DMS53 treated with DMSO at 0.1 percent for 48 hours (cell line): ENCODE measurements around the gene MYL5.
"Not testable (repeated sequence)": the region's sequence is repeated elsewhere in the genome, so short reads cannot be mapped to it uniquely, and the experiment has no call there.

Source experiments
- DNase-seq: peaks from one replicate; lab custom pipeline; 2025; ENCODE audit not compliant: unreplicated experiment; lab: John Stamatoyannopoulos, UW

Gene MYL5

DNA sequence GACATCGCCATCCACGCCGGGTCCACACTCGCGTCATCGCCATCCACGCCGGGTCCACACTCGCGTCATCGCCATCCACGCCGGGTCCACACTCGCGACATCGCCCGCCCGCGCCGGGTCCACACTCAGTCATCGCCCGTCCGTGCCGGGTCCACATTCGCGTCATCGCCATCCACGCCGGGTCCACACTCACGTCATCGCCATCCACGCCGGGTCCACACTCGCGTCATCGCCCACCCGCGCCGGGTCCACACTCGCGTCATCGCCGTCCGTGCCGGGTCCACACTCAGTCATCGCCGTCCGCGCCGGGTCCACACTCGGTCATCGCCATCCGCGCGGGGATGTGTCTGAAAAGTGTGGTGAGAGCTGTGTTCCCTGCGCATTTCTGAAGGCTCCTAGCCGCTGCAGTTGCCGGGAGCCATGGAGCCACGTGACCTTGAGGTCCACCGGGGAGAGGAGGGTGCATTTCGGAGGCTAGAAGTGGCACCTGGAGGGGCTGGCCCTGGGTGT is 48.6 kb downstream of the MYL5 start:
- DNase-seq, result no peak

DNA sequence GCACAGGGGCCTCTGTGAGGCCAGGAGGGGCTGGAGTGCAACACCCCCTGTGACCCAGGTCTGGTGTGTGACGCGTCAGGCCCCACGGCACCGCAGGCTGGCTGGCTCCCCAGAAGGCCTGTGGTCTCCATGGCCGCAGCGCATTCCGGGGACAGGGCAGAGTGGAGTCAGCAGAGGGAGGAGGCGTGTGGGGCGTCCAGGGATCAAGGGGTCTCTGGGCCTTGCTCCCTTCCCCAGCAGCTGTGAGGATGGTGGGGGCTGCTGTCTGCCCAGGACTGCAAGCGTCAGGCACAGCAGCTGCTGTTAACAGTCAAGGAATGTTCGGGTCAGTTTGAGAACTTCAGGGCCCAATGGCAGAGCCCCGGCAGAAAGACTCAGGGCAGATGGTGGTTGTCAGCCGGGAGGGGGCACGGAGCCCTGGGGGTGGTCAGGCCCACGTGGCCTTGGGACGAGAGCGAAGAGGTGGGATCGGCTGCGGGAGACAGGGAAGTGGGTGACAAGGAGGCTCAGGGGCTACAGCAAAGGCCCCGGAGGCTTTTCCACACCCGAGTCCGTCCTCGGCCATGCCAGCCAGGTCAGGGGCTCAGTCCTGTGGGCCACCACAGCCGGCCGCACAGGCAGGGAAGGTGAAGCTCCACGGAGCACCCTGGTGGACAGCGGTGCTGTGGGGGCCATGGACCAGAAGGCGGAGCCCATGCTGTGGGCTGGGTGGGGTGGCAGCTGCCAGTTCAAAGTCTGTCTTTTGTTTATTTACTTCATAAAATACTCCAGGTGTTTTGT is 49.6 kb downstream of the MYL5 start:
- DNase-seq, result no peak

DNA sequence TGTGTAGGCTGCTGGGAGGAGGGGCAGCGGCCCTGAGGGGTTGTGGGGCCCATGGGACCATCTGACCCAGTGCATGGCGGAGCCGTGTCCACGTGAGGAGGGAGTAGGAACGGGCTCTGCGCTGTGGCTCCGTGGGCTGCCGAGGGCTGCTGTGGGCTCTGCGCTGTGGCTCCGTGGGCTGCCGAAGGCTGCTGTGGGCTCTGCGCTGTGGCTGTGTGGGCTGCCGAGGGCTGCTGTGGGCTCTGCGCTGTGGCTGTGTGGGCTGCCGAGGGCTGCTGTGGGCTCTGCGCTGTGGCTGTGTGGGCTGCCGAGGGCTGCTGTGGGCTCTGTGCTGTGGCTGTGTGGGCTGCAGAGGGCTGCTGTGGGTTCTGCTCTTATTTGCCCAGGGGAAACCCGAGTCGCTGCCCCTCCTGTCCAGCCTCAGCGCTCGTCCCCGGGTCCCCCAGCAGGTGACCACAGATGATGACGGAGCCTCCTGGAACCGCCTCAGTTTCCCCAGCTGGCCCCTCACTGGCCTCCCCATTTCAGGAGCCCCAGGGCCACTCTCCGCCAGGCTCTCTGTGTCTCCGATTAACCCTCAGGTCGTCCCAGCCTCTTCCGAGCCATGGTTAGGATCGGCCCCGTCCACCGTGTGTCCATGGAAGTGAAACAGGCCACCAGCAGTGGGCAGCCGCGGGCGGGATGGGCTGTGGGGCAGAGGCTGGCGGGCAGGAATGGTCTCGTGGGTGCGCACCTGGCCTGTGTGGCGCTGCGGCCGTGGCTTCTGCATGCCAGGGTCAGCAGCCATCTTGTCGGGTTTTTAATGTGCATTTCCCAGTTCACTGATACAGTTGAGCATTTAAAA is 51.3 kb downstream of the MYL5 start:
- no peak for DNase-seq

DNA sequence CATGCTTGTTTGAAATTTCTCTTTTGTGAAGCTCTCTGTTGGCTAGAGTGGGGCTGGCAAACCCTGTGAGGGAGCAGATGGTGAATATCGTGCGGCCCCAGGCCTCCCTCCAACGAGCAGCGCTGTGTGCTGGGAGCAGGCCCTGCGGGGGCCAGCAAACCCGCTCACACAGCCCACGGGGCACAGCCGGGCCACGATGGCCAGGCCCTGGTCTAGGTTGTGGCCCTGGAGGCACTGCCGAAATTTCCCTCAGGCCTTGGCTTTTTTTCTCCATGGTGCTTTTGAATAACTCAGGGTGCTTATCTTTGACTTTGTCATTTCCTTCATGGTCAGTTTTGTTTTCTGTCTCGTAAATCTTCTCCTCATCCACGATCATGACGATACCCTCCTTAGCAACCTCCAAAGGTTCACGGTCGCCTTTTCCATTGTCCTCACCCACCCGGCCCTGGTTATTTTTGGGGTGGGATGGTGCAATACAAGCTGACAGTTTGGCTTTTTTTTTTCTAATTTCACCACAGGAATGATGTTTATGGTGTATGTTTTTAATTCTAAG is 52.0 kb downstream of the MYL5 start:
- DNase-seq, result no peak

DNA sequence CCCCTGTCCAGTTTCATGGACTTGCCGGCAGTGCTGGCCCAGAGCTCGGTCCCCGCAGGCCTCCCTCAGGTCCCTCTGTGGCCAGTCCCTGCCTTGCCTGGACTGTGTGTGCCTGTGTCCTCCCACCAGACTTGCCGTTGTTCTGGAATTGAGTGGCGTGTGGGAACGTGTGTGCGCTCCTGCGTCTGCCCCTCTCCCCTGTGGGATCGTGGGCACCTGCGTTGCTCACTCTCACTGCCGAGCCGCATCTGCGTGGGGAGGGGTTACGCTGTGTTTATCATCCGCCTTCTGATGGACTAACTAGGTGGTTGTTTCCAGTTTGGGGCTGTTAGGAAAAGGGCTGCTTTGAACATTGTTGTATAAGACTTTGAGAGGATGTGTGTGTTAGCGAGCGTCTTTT is 52.5 kb downstream of the MYL5 start:
- DNase-seq, result no peak

DNA sequence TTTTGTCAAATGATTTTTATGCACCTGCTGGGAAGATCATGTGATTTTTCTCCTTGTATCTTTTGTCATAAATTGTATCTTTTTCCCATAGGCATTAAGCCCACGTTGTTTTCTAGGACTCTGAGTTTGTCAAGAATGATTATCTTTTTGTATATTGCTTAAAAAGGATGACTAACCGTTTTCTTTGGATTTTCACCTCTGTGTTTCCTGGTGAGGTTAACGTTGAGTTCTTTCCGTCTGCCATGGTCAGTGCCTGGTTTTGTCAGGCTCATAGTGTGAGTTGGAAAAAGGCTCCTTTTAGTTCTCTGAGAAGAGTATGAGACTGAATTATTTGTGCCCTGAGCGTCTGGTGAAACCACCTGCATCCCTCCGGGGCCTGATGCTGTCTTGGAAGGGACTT is 53.2 kb downstream of the MYL5 start:
- no peak for DNase-seq

DNA sequence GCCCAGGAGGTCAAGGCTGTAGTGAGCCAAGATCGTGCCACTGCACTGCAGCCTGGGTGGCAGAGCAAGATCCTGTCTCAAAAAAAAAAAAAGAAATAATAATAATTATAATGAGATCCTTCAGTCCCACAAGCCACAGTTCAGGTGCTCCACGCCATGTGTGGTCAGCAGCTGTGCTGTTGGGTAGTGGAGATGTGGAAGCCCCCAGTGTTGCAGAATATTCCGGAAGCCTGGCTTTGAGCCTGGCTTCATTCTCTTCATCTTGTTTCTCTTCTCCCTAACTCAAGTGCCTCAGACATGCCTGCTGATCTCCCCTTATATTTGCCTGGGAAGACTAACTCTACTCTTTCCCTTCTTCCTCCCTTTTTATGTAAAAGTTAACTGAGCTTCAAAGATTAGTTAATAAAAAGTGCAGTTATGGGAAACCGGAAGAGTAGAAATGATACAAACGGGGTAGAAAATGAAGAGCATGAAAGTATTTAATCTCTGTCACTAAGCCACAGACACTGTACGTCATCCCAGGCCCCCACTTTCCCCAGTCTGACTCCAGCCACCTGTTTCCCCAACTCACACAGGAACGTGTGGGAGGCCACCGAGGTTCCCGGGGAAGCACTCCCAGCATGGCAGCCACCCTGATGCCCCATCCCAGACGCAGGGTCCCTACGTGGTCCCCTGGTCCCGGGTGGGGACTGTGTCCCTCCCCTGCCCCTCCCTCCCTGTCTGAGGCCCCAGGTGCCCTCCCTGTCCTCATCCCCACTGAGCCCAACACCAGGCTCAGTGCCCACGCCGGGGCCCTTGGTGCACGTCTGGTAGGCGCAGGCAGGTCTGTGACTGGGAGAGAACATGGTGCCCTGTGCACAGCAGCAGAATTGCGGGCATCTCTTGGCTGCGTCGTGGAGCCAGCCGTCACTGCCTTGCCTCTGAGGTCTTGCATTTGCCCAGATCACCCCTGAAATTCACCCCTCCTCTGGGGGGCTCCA is 55.3 kb downstream of the MYL5 start:
- no peak for DNase-seq

DNA sequence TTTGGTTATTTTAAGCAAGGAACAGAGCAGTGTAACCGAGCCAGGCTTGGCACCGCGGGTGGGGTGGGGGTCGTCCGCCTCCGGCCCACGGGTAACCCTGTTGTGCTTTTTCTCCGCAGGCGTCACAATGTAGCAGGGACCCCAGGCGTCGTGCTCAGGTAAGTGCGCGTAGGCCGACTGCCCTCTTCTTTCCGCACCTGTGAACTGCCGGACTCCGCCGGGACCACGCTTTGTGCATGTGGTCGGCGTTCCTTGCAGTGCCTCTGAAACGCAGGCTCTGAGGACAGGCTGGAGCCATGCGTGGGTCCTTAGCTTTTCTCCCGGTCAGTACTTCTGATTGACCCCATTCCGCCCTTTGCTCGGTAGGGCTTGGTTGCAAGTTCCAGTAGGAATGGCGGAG is 56.2 kb downstream of the MYL5 start:
- no peak for DNase-seq

DNA sequence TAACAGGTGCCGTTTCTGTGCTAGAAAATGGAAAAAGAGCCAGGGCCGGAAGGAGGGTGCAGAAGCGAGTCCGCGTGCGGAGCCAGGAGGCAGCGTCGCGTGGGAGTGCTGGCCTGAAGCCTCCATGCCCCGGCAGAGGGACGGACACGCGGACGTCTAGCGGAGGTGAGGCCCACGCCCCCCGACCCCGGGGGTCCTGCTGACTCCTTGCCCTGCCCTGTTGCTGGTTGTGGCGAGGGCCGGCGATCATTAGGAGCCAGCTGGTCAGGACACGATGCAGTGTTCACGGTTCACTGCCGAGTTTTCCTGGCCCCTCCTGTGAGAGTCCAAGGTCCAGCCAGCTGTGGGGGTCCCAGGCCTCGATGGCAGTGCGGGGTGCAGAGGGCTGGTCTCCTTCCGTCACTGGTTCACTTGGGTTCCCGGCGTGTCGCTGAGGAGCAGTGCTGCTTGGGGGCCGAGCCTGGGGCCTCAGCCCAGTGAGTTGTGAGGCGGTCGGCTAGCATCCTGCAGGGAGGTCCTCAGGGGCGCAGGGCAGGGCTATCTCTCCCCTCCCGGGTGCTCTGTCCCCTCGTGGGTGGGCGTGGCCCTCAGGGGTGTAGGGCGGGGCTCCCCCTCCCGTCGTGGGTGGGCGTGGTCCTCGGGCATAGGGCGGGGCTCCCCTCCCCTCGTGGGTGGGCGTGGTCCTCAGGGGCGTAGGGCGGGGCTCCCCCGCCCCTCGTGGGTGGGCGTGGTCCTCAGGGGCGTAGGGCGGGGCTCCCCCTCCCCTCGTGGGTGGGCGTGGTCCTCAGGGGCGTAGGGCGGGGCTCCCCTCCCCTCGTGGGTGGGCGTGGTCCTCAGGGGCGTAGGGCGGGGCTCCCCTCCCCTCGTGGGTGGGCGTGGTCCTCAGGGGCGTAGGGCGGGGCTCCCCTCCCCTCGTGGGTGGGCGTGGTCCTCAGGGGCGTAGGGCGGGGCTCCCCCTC is 56.9 kb downstream of the MYL5 start:
- not testable (repeated sequence) for DNase-seq
